Endothelial cell (in vitro differentiated cells): ENCODE data around the gene NCK2. TPM values are rescaled to one million over a fixed set of nuclear protein-coding genes. Genes with fewer than 3 reads are reported as not detected.

Experiments used
- DNase-seq: peaks from one replicate; pipeline ENCODE4 v3.0.0; 2021; ENCODE audit warnings: low spot score
- H3K27ac Mint-ChIP-seq: one replicate; pipeline ENCODE4 v1.8.0; 2021; ENCODE audit warnings: mixed read lengths, inconsistent platforms; ENCODE audit not compliant: unreplicated experiment
- H3K27me3 Mint-ChIP-seq: one replicate; pipeline ENCODE4 v1.8.0; 2021; ENCODE audit warnings: mild to moderate bottlenecking, moderate library complexity, mixed read lengths, inconsistent platforms; ENCODE audit not compliant: unreplicated experiment
- H3K36me3 Mint-ChIP-seq: one replicate; pipeline ENCODE4 v1.8.0; 2021; ENCODE audit warnings: mild to moderate bottlenecking, low read depth, mixed read lengths, inconsistent platforms; ENCODE audit not compliant: unreplicated experiment
- H3K4me1 Mint-ChIP-seq: one replicate; pipeline ENCODE4 v1.8.0; 2021; ENCODE audit warnings: mild to moderate bottlenecking, mixed read lengths, inconsistent platforms; ENCODE audit not compliant: unreplicated experiment
- H3K4me3 Mint-ChIP-seq: one replicate; pipeline ENCODE4 v1.8.0; 2021; ENCODE audit warnings: mild to moderate bottlenecking, mixed read lengths, inconsistent platforms; ENCODE audit not compliant: unreplicated experiment
- H3K9me3 Mint-ChIP-seq: one replicate; pipeline ENCODE4 v1.8.0; 2021; ENCODE audit warnings: mixed read lengths, inconsistent platforms; ENCODE audit not compliant: unreplicated experiment
- CTCF ChIP-seq: fragments of 200-600 bp; sonication (generic); IDR thresholded peaks from one replicate; pipeline ENCODE4 v1.5.0; 2021; ENCODE audit warnings: antibody characterized with exemption; ENCODE audit not compliant: unreplicated experiment
- total RNA-seq: library from RNA; stranded (reverse); fragmentation: NEBNext Ultra II Directional; extraction: Animal tissue kit (Norgen Biotek cat#: 25700); gene quantifications from one replicate; pipeline ENCODE4 v1.2.1, GENCODE V29; 2021; ENCODE audit not compliant: unreplicated experiment

Gene NCK2
- total RNA-seq, 1 donor from 2014 or later, result 93.7 TPM

- H3K9me3 Mint-ChIP-seq, result no peaks in the 10 kb centered on the region
- H3K27ac Mint-ChIP-seq, result no peak overlapping the region
- H3K27me3 Mint-ChIP-seq, result peaks cover 4% of the 10 kb centered on the region
- no peak for DNase-seq
- H3K4me1 Mint-ChIP-seq, result peaks cover 81% of the 10 kb centered on the region
- peaks cover 17% of the 10 kb centered on the region for H3K36me3 Mint-ChIP-seq
- H3K4me3 Mint-ChIP-seq, result no peak overlapping the region
- no peak for TF ChIP-seq CTCF
Observed at GRCh38 chr2:105777506-105778055, 32.9 kb downstream of the NCK2 start.

- Mint-ChIP-seq H3K9me3 (no peaks in the 10 kb centered on the region), H3K4me3 (no peak overlapping the region), H3K36me3 (peaks cover 17% of the 10 kb centered on the region), H3K4me1 (peaks cover 79% of the 10 kb centered on the region), H3K27ac (no peak overlapping the region), H3K27me3 (peaks cover 4% of the 10 kb centered on the region)
- no peak for DNase-seq
- TF ChIP-seq CTCF, result no peak
Observed at GRCh38 chr2:105778080-105778607, 33.4 kb downstream of the NCK2 start.

- TF ChIP-seq CTCF, result no peak
- DNase-seq, result no peak
- H3K36me3 Mint-ChIP-seq, result peaks cover 12% of the 10 kb centered on the region
- H3K4me1 Mint-ChIP-seq, result peaks cover 80% of the 10 kb centered on the region
- H3K27ac Mint-ChIP-seq, result no peak overlapping the region
- peaks cover under 1% of the 10 kb centered on the region for H3K27me3 Mint-ChIP-seq
- H3K9me3 Mint-ChIP-seq, result no peaks in the 10 kb centered on the region
- no peak overlapping the region for H3K4me3 Mint-ChIP-seq
Observed at GRCh38 chr2:105779394-105779793, 34.7 kb downstream of the NCK2 start.

GRCh38 chr2:105780606-105781005 lies 35.9 kb downstream of the NCK2 start:
- H3K4me1 Mint-ChIP-seq, result peaks cover 82% of the 10 kb centered on the region
- H3K27ac Mint-ChIP-seq, result peak overlapping the region; percentile 90
- peak overlapping the region; percentile 56 for H3K4me3 Mint-ChIP-seq
- TF ChIP-seq CTCF, result no peak
- no peak for DNase-seq
- peaks cover 7% of the 10 kb centered on the region for H3K36me3 Mint-ChIP-seq
- H3K9me3 Mint-ChIP-seq, result no peaks in the 10 kb centered on the region
- H3K27me3 Mint-ChIP-seq, result no peaks in the 10 kb centered on the region

GRCh38 chr2:105781274-105781978 lies 36.7 kb downstream of the NCK2 start:
- H3K36me3 Mint-ChIP-seq, result peaks cover 9% of the 10 kb centered on the region
- H3K4me3 Mint-ChIP-seq, result peak overlapping the region; percentile 56
- peak overlapping the region; percentile 90 for H3K27ac Mint-ChIP-seq
- peaks cover 81% of the 10 kb centered on the region for H3K4me1 Mint-ChIP-seq
- no peaks in the 10 kb centered on the region for H3K9me3 Mint-ChIP-seq
- TF ChIP-seq CTCF, result no peak
- DNase-seq, result no peak
- no peaks in the 10 kb centered on the region for H3K27me3 Mint-ChIP-seq
